HG02852 (cell line): ENCODE results near the gene NAT16.
"Not testable (repeated sequence)": the region's sequence is repeated elsewhere in the genome, so short reads cannot be mapped to it uniquely, and the experiment has no call there.

ENCODE experiments used
- ATAC-seq: cut with Tn5 transposase; IDR thresholded peaks from one replicate; pipeline ENCODE4 v1.9.1; 2021; ENCODE audit warnings: mild to moderate bottlenecking, moderate library complexity; ENCODE audit not compliant: unreplicated experiment

NAT16 gene

DNA sequence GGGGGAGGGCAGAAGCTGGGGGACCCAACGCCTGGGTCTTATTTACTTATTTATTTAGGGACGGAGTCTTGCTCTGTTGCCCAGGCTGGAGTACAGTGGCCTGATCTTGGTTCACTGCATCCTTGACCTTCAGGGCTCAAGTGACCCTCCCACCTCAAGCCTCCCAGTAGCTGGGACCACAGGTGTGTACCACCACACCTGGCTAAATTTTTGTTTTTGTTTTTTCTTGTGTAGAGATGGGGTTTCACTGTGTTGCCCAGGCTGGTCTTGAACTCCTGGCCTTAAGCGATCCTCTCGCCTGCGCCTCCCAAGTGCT lies 22.5 kb upstream of the NAT16 start:
- no peak for ATAC-seq

GRCh38 chr7:101201695-101202602 lies 21.9 kb upstream of the NAT16 start:
- no peak for ATAC-seq

GRCh38 chr7:101200862-101201599 lies 20.9 kb upstream of the NAT16 start, which contains the start of gene MOGAT3:
Gene MOGAT3, minus strand, starts transcription at chr7:101201036. Its CDS starts 182 bp downstream, at chr7:101200854.
- ATAC-seq: no peak

DNA sequence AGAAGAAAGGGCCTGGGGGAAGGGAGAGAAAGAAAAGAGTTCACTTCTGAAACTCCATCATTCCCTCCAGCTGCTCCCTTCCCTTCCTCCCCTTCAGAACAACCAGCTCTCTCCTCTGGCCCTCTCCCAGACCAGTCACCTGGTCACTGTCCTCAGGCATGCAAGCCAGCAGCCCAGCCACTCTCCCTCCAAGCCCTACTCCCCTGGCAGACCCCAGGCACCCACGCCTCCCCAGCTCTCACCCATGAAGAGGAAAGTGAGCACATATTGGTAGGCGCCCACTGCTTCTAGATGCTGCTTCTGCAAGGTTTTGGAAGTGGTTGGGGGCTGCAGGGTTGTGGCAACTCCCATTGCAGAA lies 20.4 kb upstream of the NAT16 start:
- ATAC-seq: no peak

GRCh38 chr7:101199522-101199921 lies 19.4 kb upstream of the NAT16 start:
- ATAC-seq: not testable (repeated sequence)

DNA sequence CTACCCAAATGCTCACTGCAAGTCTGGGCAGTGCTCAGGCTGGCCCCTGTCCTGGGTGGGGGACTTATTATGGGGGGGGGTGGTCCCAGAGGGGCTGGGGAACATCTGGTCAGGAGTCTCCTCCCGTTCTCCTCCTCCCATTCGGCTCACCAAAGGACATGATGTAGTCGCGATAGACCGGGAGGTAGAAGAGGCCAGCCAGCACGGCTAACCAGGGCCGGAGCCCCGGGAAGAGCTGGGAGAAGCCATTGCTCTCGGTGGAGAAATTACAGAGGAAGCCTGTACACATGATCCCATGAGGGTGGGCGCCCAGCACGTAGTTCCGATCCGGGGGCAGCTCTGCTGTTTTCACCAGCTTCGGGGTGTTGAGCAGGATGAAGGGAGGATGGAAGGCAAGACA lies 18.4 kb upstream of the NAT16 start:
- ATAC-seq: no peak

- no peak for ATAC-seq
Measured at GRCh38 chr7:101197991-101198390, 17.9 kb upstream of the NAT16 start.

GRCh38 chr7:101195884-101196283 lies 15.8 kb upstream of the NAT16 start:
- no peak for ATAC-seq

DNA sequence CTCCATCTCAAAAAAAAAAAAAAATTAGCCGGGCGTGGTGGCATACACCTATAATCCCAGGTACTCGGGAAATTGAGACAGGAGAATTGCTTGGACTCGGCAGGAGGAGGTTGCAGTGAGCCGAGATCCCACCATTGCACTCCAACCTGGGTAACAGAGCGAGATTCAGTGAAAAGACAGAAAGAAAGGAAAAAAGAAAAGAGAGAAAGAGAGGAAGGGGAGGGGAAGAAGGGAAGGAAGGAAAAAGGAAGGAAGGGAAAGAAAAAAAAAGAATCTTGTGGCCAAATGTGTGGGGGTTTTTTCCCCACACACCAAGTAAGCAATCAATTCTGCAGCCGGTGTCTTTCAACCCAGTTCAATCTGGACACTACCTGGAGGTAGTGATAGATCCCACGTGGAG lies 9.0 kb upstream of the NAT16 start:
- no peak for ATAC-seq

DNA sequence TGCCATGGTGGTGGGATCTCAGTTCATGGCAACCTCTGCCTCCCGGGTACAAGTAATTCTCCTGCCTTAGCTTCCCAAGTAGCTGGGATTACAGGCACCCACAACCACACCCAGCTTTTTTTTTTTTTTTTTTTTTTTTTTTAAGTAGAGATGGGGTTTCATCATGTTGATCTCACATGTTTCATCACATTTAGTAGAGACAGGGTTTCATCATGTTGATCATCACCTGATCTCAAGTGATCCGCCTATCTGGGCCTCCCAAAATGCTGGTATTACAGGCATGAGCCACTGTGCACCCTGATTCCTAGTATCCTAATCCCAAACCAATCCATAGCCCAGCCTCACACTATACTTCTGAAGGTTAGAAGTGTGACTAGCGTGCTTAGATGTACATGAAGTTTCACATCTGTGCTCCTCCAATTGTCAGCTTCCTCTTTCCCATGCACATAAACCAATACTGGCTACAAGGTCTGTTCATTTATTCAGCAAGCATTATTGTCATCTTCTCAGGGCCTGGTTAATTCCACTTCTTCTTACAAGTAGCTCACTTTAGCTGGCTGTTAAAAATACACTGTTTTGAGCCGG lies 6.8 kb upstream of the NAT16 start:
- no peak for ATAC-seq

- no peak for ATAC-seq
Measured at GRCh38 chr7:101186194-101186593, 6.1 kb upstream of the NAT16 start.

- ATAC-seq: no peak
Measured at GRCh38 chr7:101185258-101185839, 5.3 kb upstream of the NAT16 start.

GRCh38 chr7:101179713-101180112 lies 380 bp downstream of the NAT16 start:
- no peak for ATAC-seq

DNA sequence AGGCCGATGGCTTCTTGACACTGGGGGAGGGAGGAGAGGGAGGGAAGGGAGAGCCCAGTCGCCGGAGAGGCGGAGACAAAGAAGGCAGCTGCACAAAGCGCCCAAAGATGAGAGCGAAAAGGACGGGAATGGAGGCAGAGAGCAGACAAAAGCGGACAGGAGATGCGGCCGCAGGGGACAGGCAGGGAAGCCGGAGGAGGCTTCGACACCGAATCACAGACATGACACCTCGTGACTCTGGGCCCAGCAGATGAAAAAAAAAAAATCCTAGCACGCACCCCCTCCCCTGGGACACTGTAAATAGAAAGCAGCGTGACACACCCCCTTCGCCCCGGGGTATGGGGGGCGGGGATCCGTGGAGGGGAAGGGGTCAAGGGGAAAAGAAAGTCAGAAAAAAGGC lies 976 bp downstream of the NAT16 start:
- no peak for ATAC-seq

GRCh38 chr7:101177644-101178043 lies 2.4 kb downstream of the NAT16 start:
- no peak for ATAC-seq

GRCh38 chr7:101175664-101176063 lies 4.4 kb downstream of the NAT16 start:
- no peak for ATAC-seq

DNA sequence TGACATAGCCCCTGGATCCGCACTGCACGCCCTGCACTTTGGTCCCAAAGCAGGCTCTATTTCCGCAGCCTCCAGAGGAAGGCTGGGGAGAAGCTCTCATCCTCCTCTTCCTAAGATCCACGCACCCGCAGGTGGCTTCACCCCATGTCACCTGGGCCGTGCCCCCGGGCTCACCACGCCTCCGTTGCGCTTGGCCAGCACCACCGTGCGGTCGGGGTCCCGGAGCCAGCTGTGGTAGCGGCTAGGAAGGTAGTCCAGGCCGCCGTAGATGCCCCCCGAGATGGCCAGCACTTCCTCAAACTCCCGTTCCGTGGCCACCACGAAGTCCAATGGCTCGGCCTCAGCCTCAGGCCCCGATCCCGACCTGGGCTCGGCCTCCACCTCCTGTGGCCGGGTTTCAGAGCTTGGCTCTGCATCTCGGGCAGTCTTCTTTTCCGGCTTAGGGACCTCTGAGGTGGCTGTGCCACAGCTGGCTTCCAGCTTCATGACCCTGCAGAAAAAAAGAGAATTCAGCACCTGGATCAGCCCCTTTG lies 5.7 kb downstream of the NAT16 start:
- no peak for ATAC-seq

GRCh38 chr7:101173752-101174244 lies 6.3 kb downstream of the NAT16 start:
- no peak for ATAC-seq

DNA sequence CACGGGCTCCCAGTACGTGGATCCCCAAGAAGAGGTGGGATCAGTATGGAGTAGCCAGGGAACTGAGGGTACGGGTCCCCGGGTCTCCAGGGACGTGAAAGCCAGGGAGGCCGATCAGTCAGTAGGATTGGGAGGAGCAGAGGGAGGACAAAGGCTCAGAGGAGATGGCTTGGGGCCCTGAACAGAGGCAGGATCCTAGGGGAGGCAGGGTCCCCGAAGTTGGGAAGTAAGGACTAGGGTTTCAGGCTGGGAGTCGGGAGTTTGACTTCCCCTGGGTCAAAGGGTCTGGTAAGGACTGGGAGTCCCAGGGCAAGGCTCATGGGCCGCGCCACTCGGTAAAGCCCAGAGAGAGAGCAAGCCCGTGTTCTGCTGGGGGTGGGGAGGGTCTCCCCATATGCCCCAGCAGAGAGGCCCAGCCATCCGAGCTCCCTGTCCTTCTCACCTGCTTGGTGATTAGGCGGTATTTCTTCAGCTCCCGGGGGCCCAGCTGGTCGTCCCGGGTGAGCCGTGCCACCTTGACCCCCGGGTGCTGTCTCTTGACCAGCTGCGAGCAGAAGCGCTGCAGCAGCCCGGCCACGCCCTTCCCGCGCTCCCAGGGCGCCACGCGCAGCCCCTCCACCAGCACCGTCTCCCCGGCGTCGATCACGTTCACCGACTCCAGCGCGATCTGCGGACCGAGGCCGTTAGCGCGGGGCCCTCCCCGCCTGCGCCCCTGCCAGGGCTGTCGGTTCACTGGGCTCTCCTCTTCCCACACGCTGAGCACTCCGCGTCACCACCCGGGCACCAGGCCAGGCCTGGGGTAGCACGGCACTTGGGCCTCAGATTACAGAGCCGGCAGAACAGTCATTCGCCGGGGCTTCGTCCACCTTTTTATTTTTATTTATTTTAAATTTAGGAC lies 7.0 kb downstream of the NAT16 start:
- no peak for ATAC-seq
